Measurements from ENCODE around the gene CRTC1.
"Not testable (repeated sequence)": the region's sequence is repeated elsewhere in the genome, so short reads cannot be mapped to it uniquely, and the experiment has no call there.

CRTC1 gene

DNA sequence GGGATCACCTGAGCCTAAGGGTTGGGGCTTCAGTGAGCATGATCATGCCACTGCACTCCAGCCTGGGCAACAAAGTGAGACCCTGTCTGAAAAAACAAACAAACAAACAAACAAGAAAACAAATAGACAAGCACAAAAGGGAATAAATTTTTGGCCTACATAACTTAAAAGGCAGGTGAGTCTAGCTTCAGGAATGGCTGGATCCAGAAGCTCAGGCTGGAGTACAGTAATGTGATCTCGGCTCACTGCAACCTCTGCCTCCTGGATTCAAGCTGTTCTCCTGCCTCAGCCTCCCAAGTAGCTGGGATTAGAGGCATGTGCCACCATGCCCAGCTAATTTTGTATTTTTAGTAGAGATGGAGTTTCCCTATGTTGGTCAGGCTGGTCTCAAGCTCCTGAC lies 3.3 kb upstream of the CRTC1 start:
- H3K4me1 ChIP-seq (ENCODE audit: control insufficient read depth in 2 of 2, insufficient read depth in 2 of 2, low read length in 2 of 2), result peaks cover 8 to 14% of the 10 kb centered on the region in 2 donors
- H3K27ac ChIP-seq (ENCODE audit: low read depth in 2 of 2, low read length in 2 of 2); H3K4me3 ChIP-seq (ENCODE audit: low read length in 2 of 2); H3K9me3 ChIP-seq (ENCODE audit: control insufficient read depth in 2 of 2, low read length in 2 of 2); H3K9ac ChIP-seq (ENCODE audit: low read depth in 1 of 2, low read length in 2 of 2); H3K36me3 ChIP-seq (ENCODE audit: control insufficient read depth in 2 of 2, insufficient read depth in 2 of 2, low read length in 2 of 2); H3K27me3 ChIP-seq (ENCODE audit: control insufficient read depth in 2 of 2, insufficient read depth in 2 of 2, low read length in 2 of 2): not testable (repeated sequence)

- no peaks in the 10 kb centered on the region for H3K27me3 ChIP-seq (ENCODE audit: control insufficient read depth in 2 of 2, insufficient read depth in 2 of 2, low read length in 2 of 2)
- no peaks in the 10 kb centered on the region for H3K36me3 ChIP-seq (ENCODE audit: control insufficient read depth in 2 of 2, insufficient read depth in 2 of 2, low read length in 2 of 2)
- H3K4me1 ChIP-seq (ENCODE audit: control insufficient read depth in 2 of 2, insufficient read depth in 2 of 2, low read length in 2 of 2), result peaks cover 8 to 14% of the 10 kb centered on the region in 2 donors
- H3K27ac ChIP-seq (ENCODE audit: low read depth in 2 of 2, low read length in 2 of 2), result peak overlapping the region in 1 of 2 donors; percentile 76
- no peaks in the 10 kb centered on the region for H3K9me3 ChIP-seq (ENCODE audit: control insufficient read depth in 2 of 2, low read length in 2 of 2)
- H3K4me3 ChIP-seq (ENCODE audit: low read length in 2 of 2), result peak overlapping the region; percentile 66 to 84
- peak overlapping the region; percentile 26 to 72 for H3K9ac ChIP-seq (ENCODE audit: low read depth in 1 of 2, low read length in 2 of 2)
Observed at GRCh38 chr19:18682807-18683108, 722 bp upstream of the CRTC1 start.

DNA sequence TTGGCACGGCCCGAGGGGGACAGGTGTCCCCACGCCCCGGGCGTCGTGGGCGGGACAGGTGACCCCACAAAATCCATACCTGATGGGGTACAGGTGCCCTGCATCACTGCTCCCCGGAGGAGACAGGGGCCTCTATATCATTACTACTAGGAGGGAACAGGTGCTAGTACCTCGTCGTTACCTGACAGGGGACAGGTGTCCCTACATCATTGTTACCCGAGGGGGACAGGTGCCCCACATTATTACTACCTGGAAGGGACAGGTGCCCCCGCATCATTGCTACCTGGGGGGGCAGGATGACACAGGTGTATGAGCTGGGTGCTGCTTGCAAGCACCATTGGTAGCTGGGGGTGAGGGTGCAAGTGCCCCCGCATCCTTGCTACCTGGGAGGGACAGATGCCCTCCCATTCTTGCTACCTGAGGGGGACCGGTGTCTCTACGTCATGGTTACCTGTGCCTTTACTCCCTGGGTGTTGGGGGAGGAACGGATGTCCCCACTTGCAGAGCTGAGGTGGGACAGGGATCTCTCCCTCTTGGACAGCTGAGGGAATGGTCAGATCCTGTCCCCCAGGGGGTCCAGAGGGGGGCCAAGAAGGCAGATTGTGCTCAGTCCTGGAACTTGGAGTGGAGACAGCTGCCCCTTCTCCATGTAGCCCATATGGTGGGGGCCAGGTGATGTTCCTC lies 620 bp downstream of the CRTC1 start:
- Histone ChIP-seq H3K27ac (ENCODE audit: low read depth in 2 of 2, low read length in 2 of 2) (no peak overlapping the region), H3K36me3 (ENCODE audit: control insufficient read depth in 2 of 2, insufficient read depth in 2 of 2, low read length in 2 of 2) (no peaks in the 10 kb centered on the region), H3K9me3 (ENCODE audit: control insufficient read depth in 2 of 2, low read length in 2 of 2) (no peaks in the 10 kb centered on the region), H3K4me3 (ENCODE audit: low read length in 2 of 2) (peak overlapping the region; percentile 79 to 84), H3K9ac (ENCODE audit: low read depth in 1 of 2, low read length in 2 of 2) (peak overlapping the region; percentile 61 to 72), H3K4me1 (ENCODE audit: control insufficient read depth in 2 of 2, insufficient read depth in 2 of 2, low read length in 2 of 2) (peaks cover 8 to 9% of the 10 kb centered on the region in 2 donors), H3K27me3 (ENCODE audit: control insufficient read depth in 2 of 2, insufficient read depth in 2 of 2, low read length in 2 of 2) (no peaks in the 10 kb centered on the region)

GRCh38 chr19:18684642-18684993 lies 1.1 kb downstream of the CRTC1 start:
- H3K9me3 ChIP-seq (ENCODE audit: control insufficient read depth in 2 of 2, low read length in 2 of 2), result no peaks in the 10 kb centered on the region

GRCh38 chr19:18685597-18686190 lies 2.2 kb downstream of the CRTC1 start:
- Histone ChIP-seq H3K4me3 (ENCODE audit: low read length in 2 of 2) (no peak overlapping the region), H3K9ac (ENCODE audit: low read depth in 1 of 2, low read length in 2 of 2) (no peak overlapping the region), H3K9me3 (ENCODE audit: control insufficient read depth in 2 of 2, low read length in 2 of 2) (no peaks in the 10 kb centered on the region), H3K27ac (ENCODE audit: low read depth in 2 of 2, low read length in 2 of 2) (no peak overlapping the region), H3K4me1 (ENCODE audit: control insufficient read depth in 2 of 2, insufficient read depth in 2 of 2, low read length in 2 of 2) (peaks cover 8 to 9% of the 10 kb centered on the region in 2 donors), H3K36me3 (ENCODE audit: control insufficient read depth in 2 of 2, insufficient read depth in 2 of 2, low read length in 2 of 2) (no peaks in the 10 kb centered on the region), H3K27me3 (ENCODE audit: control insufficient read depth in 2 of 2, insufficient read depth in 2 of 2, low read length in 2 of 2) (no peaks in the 10 kb centered on the region)

More at GRCh38 chr19:18684642-18684993, 1.1 kb downstream of the CRTC1 start:
- peak overlapping the region; percentile 79 to 84 for H3K4me3 ChIP-seq (ENCODE audit: low read length in 2 of 2)
- H3K27ac ChIP-seq (ENCODE audit: low read depth in 2 of 2, low read length in 2 of 2), result no peak overlapping the region
- peak overlapping the region in 1 of 2 donors; percentile 61 for H3K9ac ChIP-seq (ENCODE audit: low read depth in 1 of 2, low read length in 2 of 2)
- peaks cover 8 to 9% of the 10 kb centered on the region in 2 donors for H3K4me1 ChIP-seq (ENCODE audit: control insufficient read depth in 2 of 2, insufficient read depth in 2 of 2, low read length in 2 of 2)
- H3K27me3 ChIP-seq (ENCODE audit: control insufficient read depth in 2 of 2, insufficient read depth in 2 of 2, low read length in 2 of 2), result no peaks in the 10 kb centered on the region
- H3K36me3 ChIP-seq (ENCODE audit: control insufficient read depth in 2 of 2, insufficient read depth in 2 of 2, low read length in 2 of 2), result no peaks in the 10 kb centered on the region

- Histone ChIP-seq H3K4me3 (ENCODE audit: low read length in 2 of 2) (no peak overlapping the region), H3K9me3 (ENCODE audit: control insufficient read depth in 2 of 2, low read length in 2 of 2) (no peaks in the 10 kb centered on the region), H3K36me3 (ENCODE audit: control insufficient read depth in 2 of 2, insufficient read depth in 2 of 2, low read length in 2 of 2) (no peaks in the 10 kb centered on the region), H3K27ac (ENCODE audit: low read depth in 2 of 2, low read length in 2 of 2) (no peak overlapping the region), H3K27me3 (ENCODE audit: control insufficient read depth in 2 of 2, insufficient read depth in 2 of 2, low read length in 2 of 2) (no peaks in the 10 kb centered on the region), H3K4me1 (ENCODE audit: control insufficient read depth in 2 of 2, insufficient read depth in 2 of 2, low read length in 2 of 2) (peaks cover 8 to 9% of the 10 kb centered on the region in 2 donors), H3K9ac (ENCODE audit: low read depth in 1 of 2, low read length in 2 of 2) (no peak overlapping the region)
Observed at GRCh38 chr19:18687740-18688465, 4.4 kb downstream of the CRTC1 start.

DNA sequence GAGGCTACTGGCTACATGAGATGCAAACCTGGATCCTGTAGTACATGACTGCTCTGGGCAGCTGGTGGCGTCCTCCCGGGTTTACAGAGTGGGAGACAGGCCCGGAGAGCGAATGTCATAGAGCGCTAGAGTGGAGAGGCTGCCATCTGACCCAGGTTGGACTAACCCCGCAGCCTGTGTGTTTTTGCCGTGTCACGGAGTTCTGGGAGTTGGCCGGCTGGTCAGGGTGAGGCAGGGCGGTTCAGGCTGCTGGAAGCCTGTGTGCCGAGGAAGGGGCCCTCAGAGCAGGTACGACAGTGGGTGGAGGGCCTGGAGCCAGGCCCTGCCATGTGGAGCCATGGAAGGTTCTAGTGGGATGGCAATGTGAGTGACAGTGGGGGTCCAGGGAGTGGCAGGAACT lies 12.5 kb downstream of the CRTC1 start:
- Histone ChIP-seq H3K9me3 (ENCODE audit: control insufficient read depth in 2 of 2, low read length in 2 of 2) (no peaks in the 10 kb centered on the region), H3K9ac (ENCODE audit: low read depth in 1 of 2, low read length in 2 of 2) (no peak overlapping the region), H3K4me3 (ENCODE audit: low read length in 2 of 2) (no peak overlapping the region), H3K27me3 (ENCODE audit: control insufficient read depth in 2 of 2, insufficient read depth in 2 of 2, low read length in 2 of 2) (no peaks in the 10 kb centered on the region), H3K27ac (ENCODE audit: low read depth in 2 of 2, low read length in 2 of 2) (no peak overlapping the region), H3K4me1 (ENCODE audit: control insufficient read depth in 2 of 2, insufficient read depth in 2 of 2, low read length in 2 of 2) (peaks cover 12 to 16% of the 10 kb centered on the region in 2 donors), H3K36me3 (ENCODE audit: control insufficient read depth in 2 of 2, insufficient read depth in 2 of 2, low read length in 2 of 2) (no peaks in the 10 kb centered on the region)

GRCh38 chr19:18697680-18698079 lies 14.2 kb downstream of the CRTC1 start:
- Histone ChIP-seq H3K4me1 (ENCODE audit: control insufficient read depth in 2 of 2, insufficient read depth in 2 of 2, low read length in 2 of 2) (peaks cover 12 to 23% of the 10 kb centered on the region in 2 donors), H3K4me3 (ENCODE audit: low read length in 2 of 2) (no peak overlapping the region), H3K27ac (ENCODE audit: low read depth in 2 of 2, low read length in 2 of 2) (no peak overlapping the region)

GRCh38 chr19:18698321-18699167 lies 15.1 kb downstream of the CRTC1 start:
- H3K4me1 ChIP-seq (ENCODE audit: control insufficient read depth in 2 of 2, insufficient read depth in 2 of 2, low read length in 2 of 2), result peaks cover 12 to 23% of the 10 kb centered on the region in 2 donors
- no peak overlapping the region for H3K4me3 ChIP-seq (ENCODE audit: low read length in 2 of 2)
- no peaks in the 10 kb centered on the region for H3K27me3 ChIP-seq (ENCODE audit: control insufficient read depth in 2 of 2, insufficient read depth in 2 of 2, low read length in 2 of 2)
- no peaks in the 10 kb centered on the region for H3K9me3 ChIP-seq (ENCODE audit: control insufficient read depth in 2 of 2, low read length in 2 of 2)
- no peaks in the 10 kb centered on the region for H3K36me3 ChIP-seq (ENCODE audit: control insufficient read depth in 2 of 2, insufficient read depth in 2 of 2, low read length in 2 of 2)
- H3K9ac ChIP-seq (ENCODE audit: low read depth in 1 of 2, low read length in 2 of 2), result no peak overlapping the region
- no peak overlapping the region for H3K27ac ChIP-seq (ENCODE audit: low read depth in 2 of 2, low read length in 2 of 2)

More at GRCh38 chr19:18697680-18698079, 14.2 kb downstream of the CRTC1 start:
- H3K27me3 ChIP-seq (ENCODE audit: control insufficient read depth in 2 of 2, insufficient read depth in 2 of 2, low read length in 2 of 2), result no peaks in the 10 kb centered on the region
- no peaks in the 10 kb centered on the region for H3K9me3 ChIP-seq (ENCODE audit: control insufficient read depth in 2 of 2, low read length in 2 of 2)
- H3K9ac ChIP-seq (ENCODE audit: low read depth in 1 of 2, low read length in 2 of 2), result no peak overlapping the region
- no peaks in the 10 kb centered on the region for H3K36me3 ChIP-seq (ENCODE audit: control insufficient read depth in 2 of 2, insufficient read depth in 2 of 2, low read length in 2 of 2)

Data from mucosa of rectum (tissue), 2 donors.